HepG2 (cell line): Measurements from ENCODE around the gene TAGLN2. TPM values are rescaled to one million over a fixed set of nuclear protein-coding genes. Genes with fewer than 3 reads are reported as not detected.

Source experiments
- ADNP ChIP-seq: sonication (generic); formaldehyde crosslinking; IDR thresholded peaks from 2 replicates; pipeline ENCODE4 v1.4.0; 2020; ENCODE audit warnings: missing genetic modification reagents
- ELK4 ChIP-seq: sonication (generic); formaldehyde crosslinking; IDR thresholded peaks from 2 replicates; pipeline ENCODE4 v1.9.0; 2021; ENCODE audit warnings: missing genetic modification reagents, borderline replicate concordance
- FLYWCH1 ChIP-seq: sonication (generic); formaldehyde crosslinking; IDR thresholded peaks from 2 replicates; pipeline ENCODE4 v1.8.1; 2023; ENCODE audit warnings: mild to moderate bottlenecking, missing genetic modification reagents
- FOXO1 ChIP-seq: sonication (generic); formaldehyde crosslinking; IDR thresholded peaks from 2 replicates; pipeline ENCODE4 v1.4.0; 2020; ENCODE audit warnings: missing genetic modification reagents
- FOXO4 ChIP-seq: sonication (generic); formaldehyde crosslinking; conservative IDR thresholded peaks from 2 replicates; pipeline ENCODE4 v1.8.1; 2023; ENCODE audit warnings: missing genetic modification reagents
- GMEB2 ChIP-seq: IDR thresholded peaks from 2 replicates; pipeline ENCODE4 v1.6.1; 2016; ENCODE audit warnings: missing biosample characterization, missing genetic modification reagents, low read depth
- KAT2B ChIP-seq: fragments of 150-350 bp; IDR thresholded peaks from 2 replicates; pipeline ENCODE4 v1.6.1; 2014; ENCODE audit warnings: low read depth, low read length, borderline replicate concordance
- KLF15 ChIP-seq: sonication (generic); formaldehyde crosslinking; IDR thresholded peaks from 2 replicates; pipeline ENCODE4 v1.8.1; 2023; ENCODE audit warnings: borderline replicate concordance, mild to moderate bottlenecking, inconsistent platforms, missing genetic modification reagents, mixed read lengths
- MAZ ChIP-seq, 2 experiments: sonication (generic) in 1 of 2; formaldehyde crosslinking in 1 of 2; IDR thresholded peaks; 2 replicates each; pipeline versions ENCODE4 v1.5.0 to v1.6.1; 2012 to 2020; ENCODE audit warnings: low read depth in 2 of 2, mild to moderate bottlenecking in 2 of 2, borderline replicate concordance in 1 of 2, improper control_type of control experiment in 1 of 2, low read length in 1 of 2, missing genetic modification reagents in 1 of 2, moderate library complexity in 1 of 2
- MLLT10 ChIP-seq: sonication (generic); formaldehyde crosslinking; IDR thresholded peaks from 2 replicates; pipeline ENCODE4 v1.4.0; 2020; ENCODE audit warnings: missing genetic modification reagents
- NFATC3 ChIP-seq: sonication (generic); formaldehyde crosslinking; IDR thresholded peaks from 2 replicates; pipeline ENCODE4 v1.5.1; 2020; ENCODE audit warnings: mild to moderate bottlenecking, missing genetic modification reagents
- NFRKB ChIP-seq: fragments of 450-650 bp; IDR thresholded peaks from 2 replicates; pipeline ENCODE4 v1.6.1; 2017
- NR2C2 ChIP-seq: sonication (generic); formaldehyde crosslinking; IDR thresholded peaks from 2 replicates; pipeline ENCODE4 v1.4.0; 2020; ENCODE audit warnings: missing genetic modification reagents, mild to moderate bottlenecking, moderate library complexity, borderline replicate concordance
- NR2F6 ChIP-seq, 2 experiments: IDR thresholded peaks; 2 replicates each; pipeline ENCODE4 v1.6.1; 2016; ENCODE audit warnings: antibody characterized with exemption in 1 of 2, mild to moderate bottlenecking in 1 of 2
- POLR2A ChIP-seq, 2 experiments: IDR thresholded peaks; 2 replicates each; pipeline ENCODE4 v1.6.1; 2011; ENCODE audit warnings: low read depth in 2 of 2, low read length in 2 of 2, mild to moderate bottlenecking in 1 of 2, moderate library complexity in 1 of 2; ENCODE audit not compliant: insufficient read depth in 1 of 2
- SNAPC5 ChIP-seq: sonication (generic); formaldehyde crosslinking; IDR thresholded peaks from 2 replicates; pipeline ENCODE4 v1.8.1; 2023; ENCODE audit warnings: mild to moderate bottlenecking, missing genetic modification reagents, borderline replicate concordance
- TIGD3 ChIP-seq: sonication (generic); formaldehyde crosslinking; IDR thresholded peaks from 2 replicates; pipeline ENCODE4 v1.5.1; 2020; ENCODE audit warnings: mild to moderate bottlenecking, missing genetic modification reagents, borderline replicate concordance
- ZBTB2 ChIP-seq: sonication (generic); formaldehyde crosslinking; IDR thresholded peaks from 2 replicates; pipeline ENCODE4 v1.8.0; 2022; ENCODE audit warnings: low read depth, missing genetic modification reagents
- ZIK1 ChIP-seq: sonication (generic); formaldehyde crosslinking; IDR thresholded peaks from 2 replicates; pipeline ENCODE4 v1.5.0; 2020; ENCODE audit warnings: mild to moderate bottlenecking, low read depth, missing genetic modification reagents, borderline replicate concordance
- ZMYM2 ChIP-seq: sonication (generic); formaldehyde crosslinking; IDR thresholded peaks from 2 replicates; pipeline ENCODE4 v1.8.0; 2022; ENCODE audit warnings: mild to moderate bottlenecking, missing genetic modification reagents
- ZNF12 ChIP-seq: sonication (generic); formaldehyde crosslinking; IDR thresholded peaks from 2 replicates; pipeline ENCODE4 v1.5.0; 2020; ENCODE audit warnings: missing genetic modification reagents
- ZNF230 ChIP-seq: sonication (generic); formaldehyde crosslinking; IDR thresholded peaks from 2 replicates; pipeline ENCODE4 v1.4.0; 2020; ENCODE audit warnings: mild to moderate bottlenecking, missing genetic modification reagents
- ZNF576 ChIP-seq: sonication (generic); formaldehyde crosslinking; IDR thresholded peaks from 2 replicates; pipeline ENCODE4 v1.4.0; 2020; ENCODE audit warnings: mild to moderate bottlenecking, missing genetic modification reagents
- ZNF660 ChIP-seq: sonication (generic); formaldehyde crosslinking; IDR thresholded peaks from 2 replicates; pipeline ENCODE4 v1.5.1; 2020; ENCODE audit warnings: mild to moderate bottlenecking, low read depth, missing genetic modification reagents, borderline replicate concordance
- polyA plus RNA-seq, 8 experiments: library from polyadenylated mRNA; depleted of rRNA in 3 of 8; stranded (reverse) in 7 of 8; unstranded in 1 of 8; fragments of >200 nt; fragmentation: Illumina TruSeq in 4 of 8; extraction: Trizol in 4 of 8; gene quantifications; 2 replicates each; pipeline versions ENCODE4 v1.2.1 to v1.2.3, GENCODE V29; 2011 to 2016; ENCODE audit warnings: low read depth in 4 of 8, missing spikeins in 1 of 8, mixed read lengths in 1 of 8; ENCODE audit not compliant: insufficient read depth in 1 of 8
- total RNA-seq, 5 experiments: library from RNA; depleted of rRNA; stranded (reverse); fragments of >200 nt; fragmentation: Illumina TruSeq; extraction: Trizol; gene quantifications; 2 replicates each; pipeline ENCODE4 v1.2.3, GENCODE V29; 2016; ENCODE audit warnings: low read depth in 1 of 5

The TAGLN2 gene
- total and polyA plus RNA-seq, 2 of the 13 experiments (the other 11 are each of a cell fraction or from before 2014, with no cell fraction given), result 6.7 to 17.2 TPM

GRCh38 chr1:159970932-159971342, 45.6 kb upstream of the TAGLN2 start (continued):
- TF ChIP-seq FOXO1 (CRISPR knock-in tag) (peak; percentile 40; the same call in 1 of the 2 replicates), MAZ (IDR thresholded peaks at IDR 0.05; ENCODE audit: borderline replicate concordance, low read depth, low read length) (no peak), MAZ (CRISPR knock-in tag; IDR thresholded peaks at IDR 0.05; ENCODE audit: low read depth) (peak; percentile 45; the same call in 1 of the 2 replicates), NFRKB (no peak), GMEB2 (CRISPR knock-in tag) (no peak), TIGD3 (CRISPR knock-in tag) (no peak), ZNF576 (CRISPR knock-in tag) (no peak), ELK4 (no peak), FOXO4 (CRISPR knock-in tag) (no peak), ZBTB2 (CRISPR knock-in tag) (no peak), KLF15 (no peak), NR2F6 (IDR thresholded peaks at IDR 0.05) (peak; percentile 81), NR2F6 (CRISPR knock-in tag; IDR thresholded peaks at IDR 0.05) (peak; percentile 91), ZNF12 (CRISPR knock-in tag) (peak; percentile 60; the same call in 1 of the 2 replicates), NR2C2 (peak; percentile 37; the same call in 1 of the 2 replicates), MLLT10 (CRISPR knock-in tag) (no peak), ZIK1 (CRISPR knock-in tag) (no peak), NFATC3 (CRISPR knock-in tag) (no peak), ZMYM2 (CRISPR knock-in tag) (no peak), ADNP (CRISPR knock-in tag) (no peak), KAT2B (no peak), ZNF230 (CRISPR knock-in tag) (no peak), POLR2A (IDR thresholded peaks at IDR 0.05; ENCODE audit: insufficient read depth in 1 of 2, low read depth in 2 of 2, low read length in 2 of 2) (no peak), FLYWCH1 (CRISPR knock-in tag) (no peak), SNAPC5 (CRISPR knock-in tag) (no peak), ZNF660 (no peak)
